Tibial nerve (tissue), 4 donors: ENCODE results near the gene MDFIC. TPM values are rescaled to one million over a fixed set of nuclear protein-coding genes. Genes with fewer than 3 reads are reported as not detected.

Source experiments
- DNase-seq, 2 donors: peaks; one replicate each; pipeline ENCODE4 v3.0.0-alpha.2; 2019; ENCODE audit warnings: low spot score in 2 of 2
- H3K27ac ChIP-seq, 4 donors: fragments of 200-600 bp; sonication (generic) in 3 of 4; one replicate each; pipeline ENCODE4 v1.5.1; 2017 to 2019; ENCODE audit warnings: mild to moderate bottlenecking in 1 of 4
- H3K27me3 ChIP-seq, 2 donors: fragments of 200-600 bp; sonication (generic) in 1 of 2; one replicate each; pipeline versions ENCODE4 v1.5.1 to v1.6.0; 2017 to 2019
- H3K36me3 ChIP-seq, 3 donors: fragments of 200-600 bp; sonication (generic); one replicate each; pipeline ENCODE4 v1.5.1; 2018 to 2019
- H3K4me1 ChIP-seq, 4 donors: fragments of 200-600 bp; sonication (generic) in 3 of 4; one replicate each; pipeline ENCODE4 v1.5.1; 2017 to 2019
- H3K4me3 ChIP-seq, 4 donors: fragments of 200-600 bp; sonication (generic) in 3 of 4; one replicate each; pipeline ENCODE4 v1.5.1; 2017 to 2019; ENCODE audit warnings: mild to moderate bottlenecking in 1 of 4, moderate library complexity in 1 of 4
- H3K9me3 ChIP-seq, 4 donors: fragments of 200-600 bp; sonication (generic) in 3 of 4; one replicate each; pipeline ENCODE4 v1.5.1; 2017 to 2019
- CTCF ChIP-seq, 5 experiments: fragments of 200-600 bp in 3 of 5; fragments of 450-650 bp in 2 of 5; sonication (generic) in 3 of 5; IDR thresholded peaks; one replicate each; pipeline ENCODE4 v1.5.1; 2016 to 2019; ENCODE audit warnings: antibody characterized with exemption in 5 of 5, mild to moderate bottlenecking in 3 of 5, moderate library complexity in 2 of 5
- EP300 ChIP-seq, 2 donors: sonication (generic); formaldehyde crosslinking; IDR thresholded peaks; one replicate each; pipeline ENCODE4 v1.6.1; 2017; ENCODE audit warnings: antibody characterized with exemption in 2 of 2, mild to moderate bottlenecking in 1 of 2
- POLR2A ChIP-seq, 2 donors: fragments of 450-650 bp; IDR thresholded peaks; one replicate each; pipeline ENCODE4 v1.6.1; 2017; ENCODE audit warnings: antibody characterized with exemption in 2 of 2, mild to moderate bottlenecking in 2 of 2, moderate library complexity in 2 of 2
- WGBS, 2 donors: methylation state at CpG; one replicate each; pipeline ENCODE4 v1.1.5; 2018; 5-methylcytosine and 5-hydroxymethylcytosine counted together
- total RNA-seq, 4 donors: library from RNA; depleted of rRNA; stranded (reverse); fragments of >200 nt; gene quantifications; one replicate each; pipeline ENCODE4 v1.1.0, GENCODE V29; 2016

The MDFIC gene
- total RNA-seq, 4 donors from 2014 or later: 41.2 to 72.2 (median 67.4) TPM

DNA sequence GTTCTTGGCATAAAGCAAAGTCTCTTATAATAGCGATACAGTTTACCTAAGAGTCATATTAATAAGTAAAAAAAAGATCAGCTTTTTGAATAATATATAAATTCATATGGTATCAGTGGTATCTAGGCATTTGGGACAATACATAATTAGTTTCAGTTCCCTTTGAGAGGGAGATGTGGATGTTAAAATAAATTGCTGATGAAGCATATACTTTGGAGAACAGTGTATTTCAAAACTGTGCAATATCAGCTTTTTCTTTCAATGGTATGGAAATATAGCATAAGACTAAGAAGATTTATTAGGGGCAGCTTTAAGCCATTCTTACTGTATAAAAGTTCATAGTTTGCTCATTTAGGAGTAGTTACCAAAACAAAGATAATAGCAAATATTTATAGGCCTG lies 35.5 kb downstream of the MDFIC start:
- Histone ChIP-seq H3K4me1 (peaks cover 0 to 17% (median 10%) of the 10 kb centered on the region in 4 donors), H3K36me3 (no peaks in the 10 kb centered on the region), H3K27me3 (no peaks in the 10 kb centered on the region), H3K27ac (no peak overlapping the region), H3K9me3 (no peaks in the 10 kb centered on the region), H3K4me3 (no peak overlapping the region)
- TF ChIP-seq POLR2A (IDR thresholded peaks at IDR 0.05) (no peak), EP300 (IDR thresholded peaks at IDR 0.05) (no peak), CTCF (IDR thresholded peaks at IDR 0.05) (no peak)
- 90 to 93% methylated on average over 1 of the region's 1 CpG for WGBS, 2 donors
- DNase-seq: no peak

GRCh38 chr7:114959931-114960330 lies 38.0 kb downstream of the MDFIC start:
- 70 to 83% methylated on average over 3 of the region's 3 CpGs for WGBS, 2 donors
- DNase-seq: no peak
- H3K36me3 ChIP-seq: no peaks in the 10 kb centered on the region
- no peaks in the 10 kb centered on the region for H3K27me3 ChIP-seq
- no peak for TF ChIP-seq EP300 (IDR thresholded peaks at IDR 0.05)
- TF ChIP-seq CTCF (IDR thresholded peaks at IDR 0.05): no peak
- TF ChIP-seq POLR2A (IDR thresholded peaks at IDR 0.05): no peak
- H3K4me3 ChIP-seq: no peak overlapping the region
- H3K9me3 ChIP-seq: no peaks in the 10 kb centered on the region
- H3K4me1 ChIP-seq: peaks cover 0 to 17% (median 10%) of the 10 kb centered on the region in 4 donors
- no peak overlapping the region for H3K27ac ChIP-seq

DNA sequence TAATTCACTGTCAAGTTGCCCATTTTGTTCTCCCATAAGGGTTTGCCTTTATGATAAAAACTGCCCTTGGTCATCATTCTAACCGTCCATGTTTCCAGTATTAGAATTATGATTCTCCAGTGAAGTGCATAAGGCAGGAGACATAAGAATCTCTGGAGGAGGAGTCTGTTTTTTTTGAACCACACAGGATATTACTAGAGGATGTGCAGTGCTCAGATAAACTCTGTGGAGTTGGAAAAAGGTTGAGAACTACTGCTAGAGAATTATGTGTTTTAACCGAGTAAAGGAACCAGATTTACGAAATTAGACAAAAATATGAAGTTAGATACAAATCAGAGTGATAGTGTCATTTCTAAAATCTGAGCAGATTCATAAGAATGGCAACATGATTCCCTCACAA lies 40.5 kb downstream of the MDFIC start:
- Histone ChIP-seq H3K27me3 (no peaks in the 10 kb centered on the region), H3K4me3 (no peak overlapping the region), H3K27ac (no peak overlapping the region), H3K36me3 (no peaks in the 10 kb centered on the region), H3K4me1 (peaks cover 0 to 17% (median 7%) of the 10 kb centered on the region in 4 donors), H3K9me3 (no peaks in the 10 kb centered on the region)
- DNase-seq: no peak
- 64 to 67% methylated on average over 3 of the region's 3 CpGs for WGBS, 2 donors
- no peak for TF ChIP-seq EP300 (IDR thresholded peaks at IDR 0.05)
- TF ChIP-seq CTCF (IDR thresholded peaks at IDR 0.05): no peak
- no peak for TF ChIP-seq POLR2A (IDR thresholded peaks at IDR 0.05)

DNA sequence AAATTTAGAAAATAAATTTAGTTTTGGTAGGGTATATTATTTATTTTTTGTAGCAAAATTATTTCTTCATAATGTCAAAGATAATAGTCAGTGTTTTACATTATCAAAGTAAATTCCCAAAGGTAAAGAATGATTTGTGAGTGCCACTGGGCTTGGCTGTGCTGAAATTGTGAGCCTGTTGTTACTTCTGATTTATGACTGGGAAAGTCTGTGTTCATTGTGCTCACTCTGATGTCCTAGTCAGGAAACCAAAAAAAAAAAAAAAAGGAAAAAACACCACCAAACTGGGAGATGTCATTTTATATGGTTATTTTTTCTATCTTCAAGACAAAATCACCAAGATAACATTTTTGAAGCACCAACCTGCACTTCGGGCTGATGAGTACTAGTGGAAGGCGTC lies 44.3 kb downstream of the MDFIC start:
- Histone ChIP-seq H3K9me3 (peaks cover 0 to 4% (median 0%) of the 10 kb centered on the region in 4 donors), H3K27me3 (no peaks in the 10 kb centered on the region), H3K4me3 (no peak overlapping the region), H3K36me3 (peaks cover 0 to 8% (median 0%) of the 10 kb centered on the region in 3 donors), H3K4me1 (no peaks in the 10 kb centered on the region), H3K27ac (no peak overlapping the region)
- WGBS, 2 donors: 89 to 91% methylated on average over 2 of the region's 2 CpGs
- TF ChIP-seq CTCF (IDR thresholded peaks at IDR 0.05) (no peak), POLR2A (IDR thresholded peaks at IDR 0.05) (no peak), EP300 (IDR thresholded peaks at IDR 0.05) (no peak)
- no peak for DNase-seq

GRCh38 chr7:114969096-114969495 lies 47.2 kb downstream of the MDFIC start:
- Histone ChIP-seq H3K36me3 (peaks cover 0 to 8% (median 0%) of the 10 kb centered on the region in 3 donors), H3K27me3 (no peaks in the 10 kb centered on the region), H3K27ac (no peak overlapping the region), H3K4me3 (no peak overlapping the region), H3K4me1 (peaks cover 0 to 24% (median 10%) of the 10 kb centered on the region in 4 donors), H3K9me3 (peaks cover 0 to 4% (median 0%) of the 10 kb centered on the region in 4 donors)
- 92 to 96% methylated on average over 4 of the region's 4 CpGs for WGBS, 2 donors
- DNase-seq: no peak
- TF ChIP-seq EP300 (IDR thresholded peaks at IDR 0.05) (no peak), POLR2A (IDR thresholded peaks at IDR 0.05) (no peak), CTCF (IDR thresholded peaks at IDR 0.05) (no peak)
